ENCODE data around the gene GULP1.
A peak's percentile ranks its signal among the peaks of the same experiment; 100 is the strongest.

Gene GULP1

DNA sequence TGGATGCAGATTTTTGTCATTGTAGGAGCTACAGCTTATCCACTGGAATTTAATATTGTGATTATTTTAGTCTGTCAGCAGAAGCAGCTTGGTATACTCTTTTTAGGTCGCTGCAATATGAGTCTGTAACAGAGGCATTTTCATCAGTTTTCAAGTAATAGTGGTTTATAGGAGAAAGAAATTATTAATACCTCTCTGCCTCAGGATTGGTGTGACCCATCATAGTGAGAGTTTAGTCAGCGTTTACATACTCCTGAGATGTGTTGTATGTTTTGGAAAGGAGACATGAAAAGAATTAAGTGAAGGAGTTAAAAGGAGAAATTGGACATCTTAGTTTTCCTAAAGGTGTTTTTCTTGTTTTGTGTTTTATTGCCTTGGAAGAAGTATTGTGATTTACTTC is 189.8 kb downstream of the GULP1 start:
- in situ Hi-C loops (cut with HindIII; ENCODE audit: low sequenced_read_pairs), result no loop called here
- no peak overlapping the region for H3K4me3 ChIP-seq (ENCODE audit: low read depth, low read length)
- TF ChIP-seq, protein P1, sequence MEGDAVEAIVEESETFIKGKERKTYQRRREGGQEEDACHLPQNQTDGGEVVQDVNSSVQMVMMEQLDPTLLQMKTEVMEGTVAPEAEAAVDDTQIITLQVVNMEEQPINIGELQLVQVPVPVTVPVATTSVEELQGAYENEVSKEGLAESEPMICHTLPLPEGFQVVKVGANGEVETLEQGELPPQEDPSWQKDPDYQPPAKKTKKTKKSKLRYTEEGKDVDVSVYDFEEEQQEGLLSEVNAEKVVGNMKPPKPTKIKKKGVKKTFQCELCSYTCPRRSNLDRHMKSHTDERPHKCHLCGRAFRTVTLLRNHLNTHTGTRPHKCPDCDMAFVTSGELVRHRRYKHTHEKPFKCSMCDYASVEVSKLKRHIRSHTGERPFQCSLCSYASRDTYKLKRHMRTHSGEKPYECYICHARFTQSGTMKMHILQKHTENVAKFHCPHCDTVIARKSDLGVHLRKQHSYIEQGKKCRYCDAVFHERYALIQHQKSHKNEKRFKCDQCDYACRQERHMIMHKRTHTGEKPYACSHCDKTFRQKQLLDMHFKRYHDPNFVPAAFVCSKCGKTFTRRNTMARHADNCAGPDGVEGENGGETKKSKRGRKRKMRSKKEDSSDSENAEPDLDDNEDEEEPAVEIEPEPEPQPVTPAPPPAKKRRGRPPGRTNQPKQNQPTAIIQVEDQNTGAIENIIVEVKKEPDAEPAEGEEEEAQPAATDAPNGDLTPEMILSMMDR (IDR thresholded peaks at IDR 0.05; ENCODE audit: low read depth, low read length), result no peak
- DNase-seq (ENCODE audit: low read depth, low spot score), result no peak

DNA sequence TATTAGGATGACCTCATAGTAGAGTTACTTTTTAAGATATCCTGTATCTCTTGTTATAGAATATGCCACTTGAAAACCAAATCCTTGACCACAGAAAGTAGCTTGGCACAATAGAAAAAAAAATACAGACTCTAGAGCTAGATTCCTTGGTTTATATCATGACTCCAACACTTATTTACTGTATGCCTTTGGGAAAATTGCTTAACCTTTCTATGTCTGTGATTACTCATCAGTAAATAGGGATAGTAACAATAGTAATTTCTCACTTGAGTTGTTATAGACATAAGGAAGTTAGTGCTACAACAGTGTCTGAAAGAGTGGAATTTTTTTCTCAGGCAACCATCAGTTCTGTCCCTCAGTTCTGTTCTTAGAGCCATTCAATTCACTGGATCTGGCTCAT is 193.8 kb downstream of the GULP1 start:
- TF ChIP-seq, protein P1 (IDR thresholded peaks at IDR 0.05; ENCODE audit: low read depth, low read length), result no peak
- in situ Hi-C loops (cut with HindIII; ENCODE audit: low sequenced_read_pairs), result no loop called here
- H3K4me3 ChIP-seq (ENCODE audit: low read depth, low read length), result no peak overlapping the region
- DNase-seq (ENCODE audit: low read depth, low spot score), result no peak

DNA sequence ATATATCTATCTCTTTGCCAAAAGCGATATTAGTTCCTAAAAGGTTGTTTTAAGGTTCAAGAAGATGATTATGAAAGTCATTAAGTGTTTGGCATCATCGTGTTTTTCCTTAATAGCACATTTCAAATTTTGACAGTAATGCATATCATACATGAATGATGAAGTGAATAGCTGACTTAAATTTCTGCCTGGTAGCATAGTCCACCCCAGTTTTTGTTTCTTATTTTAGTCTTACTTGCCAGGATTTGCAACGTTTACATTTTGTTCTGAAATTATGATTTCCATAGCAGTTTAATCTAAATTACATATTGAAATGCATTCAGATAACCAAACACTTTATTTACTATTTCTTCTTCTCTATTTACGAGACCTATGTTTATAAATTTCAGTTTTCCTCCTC is 201.1 kb downstream of the GULP1 start:
- TF ChIP-seq, protein P1 (IDR thresholded peaks at IDR 0.05; ENCODE audit: low read depth, low read length), result no peak
- DNase-seq (ENCODE audit: low read depth, low spot score), result no peak
- in situ Hi-C loops (cut with HindIII; ENCODE audit: low sequenced_read_pairs), result no loop called here

DNA sequence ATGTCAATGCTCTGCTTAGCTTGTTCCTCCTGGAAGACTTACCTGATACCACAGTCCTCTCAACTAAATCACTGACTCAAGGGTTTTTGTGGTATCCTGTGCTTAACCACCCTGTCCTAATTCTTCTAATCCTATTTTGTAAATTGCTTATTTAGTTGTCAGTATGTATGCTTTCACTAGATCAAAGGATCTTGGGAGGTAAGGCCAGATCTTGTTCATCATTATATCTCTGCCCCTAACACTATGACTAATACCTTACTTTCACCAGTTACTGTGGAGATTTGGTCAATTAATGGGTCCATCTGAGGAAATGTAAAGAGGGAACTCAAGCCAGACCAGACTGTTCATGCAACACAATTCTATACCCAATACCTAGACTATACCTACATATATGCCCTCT is 203.2 kb downstream of the GULP1 start:
- DNase-seq (ENCODE audit: low read depth, low spot score), result no peak
- TF ChIP-seq, protein P1 (IDR thresholded peaks at IDR 0.05; ENCODE audit: low read depth, low read length), result no peak
- H3K4me3 ChIP-seq (ENCODE audit: low read depth, low read length), result no peak overlapping the region
- in situ Hi-C loops (cut with HindIII; ENCODE audit: low sequenced_read_pairs), result no loop called here

More for the DNA sequence above, 201.1 kb downstream of the GULP1 start:
- H3K4me3 ChIP-seq (ENCODE audit: low read depth, low read length), result no peak overlapping the region

DNA sequence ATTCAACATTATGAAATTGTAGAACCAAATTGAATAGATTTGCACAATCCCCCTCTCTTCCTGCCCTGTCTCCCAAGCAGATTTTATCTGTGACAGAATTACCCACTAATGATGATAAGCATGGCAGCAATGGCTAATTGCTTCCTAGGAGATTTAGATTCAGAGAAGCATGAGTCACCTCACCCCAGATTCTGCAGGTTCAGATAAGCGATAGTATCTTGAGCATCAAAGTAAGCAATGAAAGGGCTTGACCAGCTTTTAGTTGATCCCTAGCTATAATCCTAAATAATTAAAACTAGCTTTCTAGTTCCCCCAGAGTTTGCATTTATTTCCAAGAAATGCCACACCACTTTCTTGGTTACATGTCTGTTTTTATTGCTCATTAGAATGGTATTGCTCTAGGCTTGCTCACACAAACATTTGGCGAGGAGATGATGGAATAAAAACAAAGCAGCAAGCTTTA is 204.3 kb downstream of the GULP1 start:
- in situ Hi-C loops (cut with HindIII; ENCODE audit: low sequenced_read_pairs), result no loop called here
- no peak overlapping the region for H3K4me3 ChIP-seq (ENCODE audit: low read depth, low read length)
- TF ChIP-seq, protein P1 (IDR thresholded peaks at IDR 0.05; ENCODE audit: low read depth, low read length), result no peak
- peak; percentile 62 for DNase-seq (ENCODE audit: low read depth, low spot score)

DNA sequence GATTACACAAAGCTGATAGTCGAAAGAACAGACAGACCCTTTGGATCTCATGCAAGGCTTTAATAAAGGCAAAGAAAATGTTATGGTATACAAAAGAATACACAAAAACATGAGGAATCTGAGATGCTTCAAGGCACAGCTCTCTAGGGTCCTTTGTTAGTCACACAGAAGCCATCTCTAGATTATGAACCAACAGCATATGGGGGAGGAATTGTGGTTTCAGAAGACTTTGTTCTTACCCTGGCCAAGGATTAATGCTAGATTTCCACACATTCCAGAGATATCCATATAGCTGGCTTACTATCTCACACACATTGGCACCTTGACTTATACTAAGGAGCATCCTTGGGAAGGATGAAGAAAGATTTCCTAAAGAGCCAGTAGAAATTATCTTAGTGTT is 206.1 kb downstream of the GULP1 start:
- in situ Hi-C loops (cut with HindIII; ENCODE audit: low sequenced_read_pairs), result no loop called here
- no peak overlapping the region for H3K4me3 ChIP-seq (ENCODE audit: low read depth, low read length)
- no peak for DNase-seq (ENCODE audit: low read depth, low spot score)
- TF ChIP-seq, protein P1 (IDR thresholded peaks at IDR 0.05; ENCODE audit: low read depth, low read length), result no peak

DNA sequence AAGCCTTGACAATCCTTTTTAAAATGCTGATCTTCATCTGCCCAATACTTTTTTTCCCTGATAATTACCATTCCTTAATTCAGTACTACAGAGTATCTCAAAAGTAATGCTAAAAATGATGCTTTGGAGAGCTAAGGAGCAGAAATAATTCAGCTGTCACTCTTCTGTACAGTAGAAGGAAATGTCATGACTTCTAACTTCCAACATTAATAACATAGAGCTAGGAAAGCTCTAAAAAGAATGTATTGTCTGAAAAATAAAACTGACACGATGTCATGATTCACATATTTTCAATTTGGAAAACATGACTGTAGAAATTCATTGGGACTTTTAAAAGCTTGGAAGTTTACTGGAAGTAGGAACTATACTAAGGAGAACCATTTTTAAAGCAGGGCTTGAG is 212.3 kb downstream of the GULP1 start:
- in situ Hi-C loops (cut with HindIII; ENCODE audit: low sequenced_read_pairs), result no loop called here
- no peak for DNase-seq (ENCODE audit: low read depth, low spot score)
- no peak overlapping the region for H3K4me3 ChIP-seq (ENCODE audit: low read depth, low read length)
- TF ChIP-seq, protein P1 (IDR thresholded peaks at IDR 0.05; ENCODE audit: low read depth, low read length), result no peak
